ENCODE results near the gene MSI2. TPM values are rescaled to one million over a fixed set of nuclear protein-coding genes. Genes with fewer than 3 reads are reported as not detected.

MSI2 gene
- total RNA-seq, 2 donors from 2014 or later = 88.3 to 114 TPM

DNA sequence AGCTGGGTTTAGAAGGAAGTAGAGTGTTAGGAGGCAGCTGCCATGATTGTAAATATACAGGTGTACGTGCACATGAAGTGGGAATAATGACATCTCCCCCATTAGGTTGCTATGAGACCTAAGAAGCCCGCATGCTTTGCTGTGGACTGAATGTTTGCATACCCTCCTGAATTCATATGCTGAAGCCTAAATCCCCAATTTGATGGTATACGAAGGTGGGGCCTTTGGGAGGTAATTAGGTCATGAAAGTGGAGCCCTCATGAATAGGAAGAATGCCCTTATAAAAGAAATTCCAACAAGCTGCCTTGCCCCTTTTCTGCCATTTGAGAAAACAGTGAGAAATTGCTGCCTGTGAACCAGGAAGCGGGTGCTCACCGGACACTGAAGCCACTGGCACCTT lies 444.8 kb downstream of the MSI2 start:
- DNase-seq = no peak
- H3K36me3 ChIP-seq (ENCODE audit: control insufficient read depth, insufficient read depth, low read length) = no peaks in the 10 kb centered on the region
- Mint-ChIP-seq H3K27me3 (ENCODE audit: insufficient read depth) (peaks cover 2% of the 10 kb centered on the region), H3K27ac (no peak overlapping the region), H3K4me3 (no peak overlapping the region), H3K36me3 (ENCODE audit: low read depth) (no peaks in the 10 kb centered on the region), H3K4me1 (peaks cover 5% of the 10 kb centered on the region), H3K9me3 (peaks cover 2% of the 10 kb centered on the region)
- no peak overlapping the region for H3K4me3 ChIP-seq (ENCODE audit: low read length)
- H3K27me3 ChIP-seq (ENCODE audit: control insufficient read depth, insufficient read depth, low read length, poor library complexity, severe bottlenecking) = no peaks in the 10 kb centered on the region
- 82 to 90% methylated on average over 4 to 5 of the region's 5 CpGs for WGBS, 2 experiments (ENCODE audit: insufficient coverage in 1 of 2, insufficient read length in 1 of 2)
- no peaks in the 10 kb centered on the region for H3K4me1 ChIP-seq (ENCODE audit: control insufficient read depth, insufficient read depth, low read length)
- no peak overlapping the region for H3K27ac ChIP-seq (ENCODE audit: low read depth, low read length)
- TF ChIP-seq, protein P1, sequence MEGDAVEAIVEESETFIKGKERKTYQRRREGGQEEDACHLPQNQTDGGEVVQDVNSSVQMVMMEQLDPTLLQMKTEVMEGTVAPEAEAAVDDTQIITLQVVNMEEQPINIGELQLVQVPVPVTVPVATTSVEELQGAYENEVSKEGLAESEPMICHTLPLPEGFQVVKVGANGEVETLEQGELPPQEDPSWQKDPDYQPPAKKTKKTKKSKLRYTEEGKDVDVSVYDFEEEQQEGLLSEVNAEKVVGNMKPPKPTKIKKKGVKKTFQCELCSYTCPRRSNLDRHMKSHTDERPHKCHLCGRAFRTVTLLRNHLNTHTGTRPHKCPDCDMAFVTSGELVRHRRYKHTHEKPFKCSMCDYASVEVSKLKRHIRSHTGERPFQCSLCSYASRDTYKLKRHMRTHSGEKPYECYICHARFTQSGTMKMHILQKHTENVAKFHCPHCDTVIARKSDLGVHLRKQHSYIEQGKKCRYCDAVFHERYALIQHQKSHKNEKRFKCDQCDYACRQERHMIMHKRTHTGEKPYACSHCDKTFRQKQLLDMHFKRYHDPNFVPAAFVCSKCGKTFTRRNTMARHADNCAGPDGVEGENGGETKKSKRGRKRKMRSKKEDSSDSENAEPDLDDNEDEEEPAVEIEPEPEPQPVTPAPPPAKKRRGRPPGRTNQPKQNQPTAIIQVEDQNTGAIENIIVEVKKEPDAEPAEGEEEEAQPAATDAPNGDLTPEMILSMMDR (conservative IDR thresholded peaks at IDR 0.05) = no peak
- no peak overlapping the region for H3K9ac ChIP-seq (ENCODE audit: extremely low read depth, low read length, poor library complexity, severe bottlenecking)
- H3K9me3 ChIP-seq (ENCODE audit: control insufficient read depth, low read length) = no peaks in the 10 kb centered on the region

DNA sequence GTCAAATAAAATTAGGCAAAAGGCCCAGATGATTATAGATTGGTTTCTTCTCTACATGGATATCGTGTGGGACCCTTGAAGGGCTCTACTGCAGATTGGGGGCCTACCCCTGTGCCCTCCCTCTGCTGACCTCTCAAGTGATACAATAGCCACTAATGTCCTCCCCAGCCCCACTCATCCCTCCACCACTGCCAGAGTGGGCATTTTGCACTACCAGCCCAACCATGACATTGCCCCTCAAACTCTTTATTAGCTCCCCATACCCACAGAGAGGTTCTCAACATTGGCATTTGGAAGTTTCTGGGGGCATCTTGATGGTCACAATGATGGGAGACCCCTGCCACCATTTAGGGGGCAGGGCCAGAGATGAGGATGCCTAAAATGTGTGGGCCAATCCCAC lies 446.9 kb downstream of the MSI2 start:
- 94 to 100% methylated on average over 1 of the region's 1 CpG for WGBS, 2 experiments (ENCODE audit: insufficient coverage in 1 of 2, insufficient read length in 1 of 2)
- no peaks in the 10 kb centered on the region for H3K27me3 ChIP-seq (ENCODE audit: control insufficient read depth, insufficient read depth, low read length, poor library complexity, severe bottlenecking)
- Mint-ChIP-seq H3K27me3 (ENCODE audit: insufficient read depth) (peaks cover 11% of the 10 kb centered on the region), H3K4me1 (peaks cover 19% of the 10 kb centered on the region), H3K4me3 (no peak overlapping the region), H3K27ac (no peak overlapping the region), H3K9me3 (no peaks in the 10 kb centered on the region), H3K36me3 (ENCODE audit: low read depth) (no peaks in the 10 kb centered on the region)
- TF ChIP-seq, protein P1 (conservative IDR thresholded peaks at IDR 0.05) = no peak
- H3K4me1 ChIP-seq (ENCODE audit: control insufficient read depth, insufficient read depth, low read length) = peaks cover 3% of the 10 kb centered on the region
- no peak overlapping the region for H3K9ac ChIP-seq (ENCODE audit: extremely low read depth, low read length, poor library complexity, severe bottlenecking)
- H3K27ac ChIP-seq (ENCODE audit: low read depth, low read length) = no peak overlapping the region
- no peak for DNase-seq
- no peaks in the 10 kb centered on the region for H3K9me3 ChIP-seq (ENCODE audit: control insufficient read depth, low read length)
- no peaks in the 10 kb centered on the region for H3K36me3 ChIP-seq (ENCODE audit: control insufficient read depth, insufficient read depth, low read length)
- no peak overlapping the region for H3K4me3 ChIP-seq (ENCODE audit: low read length)

DNA sequence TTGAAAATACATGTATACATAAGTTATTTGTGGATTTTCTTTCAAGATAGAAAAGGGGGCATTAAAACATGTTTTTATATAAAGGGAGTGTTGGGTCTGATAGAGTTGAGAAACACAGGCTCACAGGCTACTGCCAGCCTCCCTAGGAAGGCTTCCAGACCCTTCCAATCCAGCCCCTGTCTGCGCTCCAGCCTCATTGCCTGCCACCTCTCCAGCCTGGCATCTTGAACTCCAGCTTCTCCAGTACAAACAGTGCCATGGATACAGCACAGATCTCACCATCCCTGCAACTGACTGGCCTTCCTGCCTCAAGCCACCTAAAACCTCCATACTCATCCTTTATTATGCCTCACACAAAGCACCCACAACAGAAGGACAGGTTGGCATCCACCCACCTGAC lies 448.1 kb downstream of the MSI2 start:
- Mint-ChIP-seq H3K4me3 (no peak overlapping the region), H3K27me3 (ENCODE audit: insufficient read depth) (peaks cover 11% of the 10 kb centered on the region), H3K9me3 (no peaks in the 10 kb centered on the region), H3K27ac (no peak overlapping the region), H3K36me3 (ENCODE audit: low read depth) (no peaks in the 10 kb centered on the region), H3K4me1 (peaks cover 21% of the 10 kb centered on the region)
- no peak overlapping the region for H3K4me3 ChIP-seq (ENCODE audit: low read length)
- no peaks in the 10 kb centered on the region for H3K36me3 ChIP-seq (ENCODE audit: control insufficient read depth, insufficient read depth, low read length)
- DNase-seq = no peak
- no peaks in the 10 kb centered on the region for H3K9me3 ChIP-seq (ENCODE audit: control insufficient read depth, low read length)
- no peaks in the 10 kb centered on the region for H3K27me3 ChIP-seq (ENCODE audit: control insufficient read depth, insufficient read depth, low read length, poor library complexity, severe bottlenecking)
- no peak overlapping the region for H3K9ac ChIP-seq (ENCODE audit: extremely low read depth, low read length, poor library complexity, severe bottlenecking)
- H3K27ac ChIP-seq (ENCODE audit: low read depth, low read length) = no peak overlapping the region
- H3K4me1 ChIP-seq (ENCODE audit: control insufficient read depth, insufficient read depth, low read length) = peaks cover 3% of the 10 kb centered on the region
- 80 to 91% methylated on average over 1 of the region's 1 CpG for WGBS, 2 experiments (ENCODE audit: insufficient coverage in 1 of 2, insufficient read length in 1 of 2)
- TF ChIP-seq, protein P1 (conservative IDR thresholded peaks at IDR 0.05) = no peak

All from endodermal cell (in vitro differentiated cells).